Muscle of leg (tissue), 11 donors: ENCODE measurements around the gene NRCAM. TPM values are rescaled to one million over a fixed set of nuclear protein-coding genes. Genes with fewer than 3 reads are reported as not detected.
A peak's percentile ranks its signal among the peaks of the same experiment; 100 is the strongest.

Experiments used
- DNase-seq: peaks from one replicate; pipeline ENCODE4 v3.0.0; 2013
- H3K27ac ChIP-seq: one replicate; pipeline ENCODE4 v1.5.1; 2013; ENCODE audit warnings: mild to moderate bottlenecking, low read length, control low read depth
- H3K27me3 ChIP-seq: one replicate; pipeline ENCODE4 v1.6.1; 2013; ENCODE audit warnings: low read length; ENCODE audit not compliant: control insufficient read depth, insufficient read depth
- H3K36me3 ChIP-seq: one replicate; pipeline ENCODE4 v1.6.1; 2013; ENCODE audit warnings: low read length; ENCODE audit not compliant: control insufficient read depth, insufficient read depth
- H3K4me1 ChIP-seq: one replicate; pipeline ENCODE4 v1.6.1; 2013; ENCODE audit warnings: low read length; ENCODE audit not compliant: control insufficient read depth, insufficient read depth
- H3K4me3 ChIP-seq: one replicate; pipeline ENCODE4 v1.5.1; 2013; ENCODE audit warnings: low read length, control low read depth
- H3K9me3 ChIP-seq: replicated peaks from 2 replicates; pipeline ENCODE4 v1.6.1; 2013; ENCODE audit warnings: low read depth, low read length; ENCODE audit not compliant: control insufficient read depth
- WGBS: methylation state at CpG from one replicate; pipeline ENCODE4 v1.1.5; 2013; ENCODE audit warnings: missing lambda C conversion rate; ENCODE audit not compliant: insufficient coverage; 5-methylcytosine and 5-hydroxymethylcytosine counted together
- polyA plus RNA-seq, 8 donors: library from polyadenylated mRNA; unstranded; fragments of 120-200 nt; gene quantifications; one replicate each; pipeline versions ENCODE4 v1.2.1 to v1.2.3, GENCODE V29; 2013; ENCODE audit warnings: inconsistent platforms in 1 of 8, low replicate concordance in 1 of 8; ENCODE audit not compliant: insufficient read length in 8 of 8, insufficient read depth in 1 of 8
- total RNA-seq: library from RNA; stranded (reverse); fragments of 120-200 nt; gene quantifications from one replicate; pipeline ENCODE4 v1.2.4, GENCODE V29; 2013

NRCAM gene
- total and polyA plus RNA-seq, 9 donors, result 17.5 to 35.6 (median 23.3) TPM

GRCh38 chr7:108460964-108461363 lies 4.7 kb upstream of the NRCAM start:
- Histone ChIP-seq H3K27ac (no peak overlapping the region), H3K4me3 (no peak overlapping the region), H3K4me1 (no peaks in the 10 kb centered on the region), H3K27me3 (peaks cover 12% of the 10 kb centered on the region), H3K36me3 (no peaks in the 10 kb centered on the region), H3K9me3 (no peaks in the 10 kb centered on the region)
- 100% methylated on average over 1 of the region's 1 CpG for WGBS
- DNase-seq, result no peak

GRCh38 chr7:108459922-108460551 lies 3.8 kb upstream of the NRCAM start:
- peaks cover 5% of the 10 kb centered on the region for H3K4me1 ChIP-seq
- WGBS, result 13% methylated on average over 1 of the region's 3 CpGs
- no peaks in the 10 kb centered on the region for H3K36me3 ChIP-seq
- H3K27ac ChIP-seq, result no peak overlapping the region
- H3K27me3 ChIP-seq, result peaks cover 21% of the 10 kb centered on the region
- peak; percentile 49 for DNase-seq
- no peak overlapping the region for H3K4me3 ChIP-seq
- no peaks in the 10 kb centered on the region for H3K9me3 ChIP-seq

- Histone ChIP-seq H3K4me3 (no peak overlapping the region), H3K4me1 (peaks cover 12% of the 10 kb centered on the region), H3K27me3 (peaks cover 28% of the 10 kb centered on the region), H3K36me3 (no peaks in the 10 kb centered on the region), H3K9me3 (no peaks in the 10 kb centered on the region), H3K27ac (no peak overlapping the region)
- no peak for DNase-seq
Observed at GRCh38 chr7:108457871-108458270, 1.6 kb upstream of the NRCAM start.

GRCh38 chr7:108456845-108457540 lies 757 bp upstream of the NRCAM start:
- H3K4me1 ChIP-seq, result peaks cover 12% of the 10 kb centered on the region
- peaks cover 28% of the 10 kb centered on the region for H3K27me3 ChIP-seq
- H3K4me3 ChIP-seq, result peak overlapping the region; percentile 56
- no peak overlapping the region for H3K27ac ChIP-seq
- no peak for DNase-seq
- no peaks in the 10 kb centered on the region for H3K36me3 ChIP-seq
- WGBS, result 3% methylated on average over 8 of the region's 19 CpGs
- H3K9me3 ChIP-seq, result no peaks in the 10 kb centered on the region

GRCh38 chr7:108455551-108455997 lies 662 bp downstream of the NRCAM start:
- peak overlapping the region; percentile 51 for H3K27ac ChIP-seq
- no peaks in the 10 kb centered on the region for H3K9me3 ChIP-seq
- peaks cover 12% of the 10 kb centered on the region for H3K4me1 ChIP-seq
- H3K4me3 ChIP-seq, result peak overlapping the region; percentile 56
- no peak for DNase-seq
- peaks cover 28% of the 10 kb centered on the region for H3K27me3 ChIP-seq
- H3K36me3 ChIP-seq, result no peaks in the 10 kb centered on the region
- WGBS, result under 1% methylated on average over 47 of the region's 47 CpGs

- WGBS, result under 1% methylated on average over 70 of the region's 72 CpGs
- H3K4me1 ChIP-seq, result peaks cover 12% of the 10 kb centered on the region
- peak overlapping the region; percentile 29 for H3K27ac ChIP-seq
- H3K4me3 ChIP-seq, result peak overlapping the region; percentile 56
- H3K36me3 ChIP-seq, result no peaks in the 10 kb centered on the region
- peaks cover 28% of the 10 kb centered on the region for H3K27me3 ChIP-seq
- DNase-seq, result peak; percentile 35
- no peaks in the 10 kb centered on the region for H3K9me3 ChIP-seq
Observed at GRCh38 chr7:108454674-108455550, 1.3 kb downstream of the NRCAM start.

GRCh38 chr7:108454317-108454673 lies 1.9 kb downstream of the NRCAM start:
- no peaks in the 10 kb centered on the region for H3K9me3 ChIP-seq
- peak overlapping the region; percentile 56 for H3K4me3 ChIP-seq
- H3K4me1 ChIP-seq, result peaks cover 12% of the 10 kb centered on the region
- no peak for DNase-seq
- H3K27me3 ChIP-seq, result peaks cover 28% of the 10 kb centered on the region
- no peaks in the 10 kb centered on the region for H3K36me3 ChIP-seq
- H3K27ac ChIP-seq, result no peak overlapping the region
- no CpG with 5 or more reads among the region's 4 CpGs for WGBS

GRCh38 chr7:108453320-108453719 lies 2.9 kb downstream of the NRCAM start:
- DNase-seq, result no peak
- no peaks in the 10 kb centered on the region for H3K9me3 ChIP-seq

GRCh38 chr7:108452707-108453106 lies 3.5 kb downstream of the NRCAM start:
- H3K27me3 ChIP-seq, result peaks cover 27% of the 10 kb centered on the region

More at GRCh38 chr7:108453320-108453719, 2.9 kb downstream of the NRCAM start:
- H3K4me1 ChIP-seq, result peaks cover 12% of the 10 kb centered on the region
- WGBS, result no CpG with 5 or more reads among the region's 4 CpGs
- H3K4me3 ChIP-seq, result no peak overlapping the region
- no peaks in the 10 kb centered on the region for H3K36me3 ChIP-seq
- H3K27me3 ChIP-seq, result peaks cover 28% of the 10 kb centered on the region
- H3K27ac ChIP-seq, result no peak overlapping the region

GRCh38 chr7:108451296-108451848 lies 4.9 kb downstream of the NRCAM start:
- peaks cover 18% of the 10 kb centered on the region for H3K27me3 ChIP-seq
- WGBS, result no CpG with 5 or more reads among the region's 2 CpGs

More at GRCh38 chr7:108452707-108453106, 3.5 kb downstream of the NRCAM start:
- Histone ChIP-seq H3K4me3 (no peak overlapping the region), H3K36me3 (no peaks in the 10 kb centered on the region), H3K27ac (no peak overlapping the region), H3K9me3 (no peaks in the 10 kb centered on the region), H3K4me1 (peaks cover 12% of the 10 kb centered on the region)
- 67% methylated on average over 1 of the region's 2 CpGs for WGBS
- DNase-seq, result no peak

More at GRCh38 chr7:108451296-108451848, 4.9 kb downstream of the NRCAM start:
- Histone ChIP-seq H3K9me3 (no peaks in the 10 kb centered on the region), H3K36me3 (no peaks in the 10 kb centered on the region), H3K4me1 (peaks cover 12% of the 10 kb centered on the region), H3K27ac (no peak overlapping the region), H3K4me3 (no peak overlapping the region)
- DNase-seq, result no peak
